Liver (tissue), 9 donors: Measurements from ENCODE around the gene EDEM1. TPM values are rescaled to one million over a fixed set of nuclear protein-coding genes. Genes with fewer than 3 reads are reported as not detected.

Source experiments
- DNase-seq: peaks from one replicate; pipeline ENCODE4 v3.0.0-alpha.2; 2017; ENCODE audit warnings: low spot score
- H3K27ac ChIP-seq, 2 donors: one replicate each; pipeline ENCODE4 v1.7.0; 2013; ENCODE audit warnings: inconsistent platforms in 2 of 2, low read length in 2 of 2, control low read depth in 1 of 2, low read depth in 1 of 2, mild to moderate bottlenecking in 1 of 2
- H3K27me3 ChIP-seq, 4 donors: one replicate each; pipeline versions ENCODE4 v1.6.1 to v1.7.0; 2013; ENCODE audit warnings: low read length in 3 of 4, inconsistent platforms in 1 of 4, mild to moderate bottlenecking in 1 of 4, moderate library complexity in 1 of 4; ENCODE audit not compliant: control insufficient read depth in 4 of 4, insufficient read depth in 4 of 4
- H3K36me3 ChIP-seq, 4 donors: one replicate each; pipeline versions ENCODE4 v1.6.1 to v1.7.0; 2013; ENCODE audit warnings: low read length in 3 of 4, mild to moderate bottlenecking in 3 of 4, low read depth in 1 of 4, moderate library complexity in 1 of 4; ENCODE audit not compliant: control insufficient read depth in 4 of 4, insufficient read depth in 3 of 4
- H3K4me1 ChIP-seq, 4 donors: one replicate each; pipeline versions ENCODE4 v1.6.1 to v1.7.0; 2013; ENCODE audit warnings: low read length in 3 of 4, mild to moderate bottlenecking in 3 of 4, moderate library complexity in 1 of 4; ENCODE audit not compliant: control insufficient read depth in 4 of 4, insufficient read depth in 4 of 4
- H3K4me3 ChIP-seq, 3 donors: one replicate each; pipeline versions ENCODE4 v1.6.1 to v1.7.0; 2013; ENCODE audit warnings: low read length in 3 of 3, control low read depth in 1 of 3, low read depth in 1 of 3, mild to moderate bottlenecking in 1 of 3
- H3K9ac ChIP-seq, 2 donors: one replicate each; pipeline ENCODE4 v1.7.0; 2013; ENCODE audit warnings: low read length in 2 of 2, mild to moderate bottlenecking in 2 of 2, moderate library complexity in 2 of 2, control low read depth in 1 of 2, low read depth in 1 of 2
- H3K9me3 ChIP-seq, 4 donors: one replicate each; pipeline versions ENCODE4 v1.6.1 to v1.7.0; 2013; ENCODE audit warnings: low read length in 3 of 4; ENCODE audit not compliant: control insufficient read depth in 4 of 4
- CTCF ChIP-seq: fragments of 150-350 bp; IDR thresholded peaks from 2 replicates; pipeline ENCODE4 v1.5.1; 2017; ENCODE audit warnings: improper control_type of control experiment, low read depth, low read length; ENCODE audit not compliant: missing input control
- EGR1 ChIP-seq, 2 donors: IDR thresholded peaks; 2 replicates each; pipeline ENCODE4 v1.6.1; 2016 to 2018; ENCODE audit warnings: antibody characterized with exemption in 2 of 2, low read depth in 2 of 2
- FOXA1 ChIP-seq: IDR thresholded peaks from 2 replicates; pipeline ENCODE4 v1.6.1; 2016; ENCODE audit warnings: antibody characterized with exemption
- FOXA2 ChIP-seq: IDR thresholded peaks from 2 replicates; pipeline ENCODE4 v1.6.1; 2016; ENCODE audit warnings: antibody characterized with exemption
- GABPA ChIP-seq, 2 donors: IDR thresholded peaks in 1 of 2; conservative IDR thresholded peaks in 1 of 2; 2 replicates each; pipeline ENCODE4 v1.6.1; 2016; ENCODE audit warnings: antibody characterized with exemption in 2 of 2, mild to moderate bottlenecking in 1 of 2, moderate library complexity in 1 of 2
- HNF4A ChIP-seq, 2 donors: conservative IDR thresholded peaks; 2 replicates each; pipeline ENCODE4 v1.6.1; 2016; ENCODE audit warnings: antibody characterized with exemption in 2 of 2, mild to moderate bottlenecking in 2 of 2
- HNF4G ChIP-seq: IDR thresholded peaks from 2 replicates; pipeline ENCODE4 v1.6.1; 2016; ENCODE audit warnings: antibody characterized with exemption
- JUND ChIP-seq, 2 donors: IDR thresholded peaks; 2 replicates each; pipeline ENCODE4 v1.6.1; 2016; ENCODE audit warnings: antibody characterized with exemption in 2 of 2
- MAX ChIP-seq: IDR thresholded peaks from 2 replicates; pipeline ENCODE4 v1.6.1; 2016; ENCODE audit warnings: antibody characterized with exemption
- NR2F2 ChIP-seq: IDR thresholded peaks from 2 replicates; pipeline ENCODE4 v1.6.1; 2016; ENCODE audit warnings: antibody characterized with exemption
- RAD21 ChIP-seq, 2 donors: IDR thresholded peaks; 2 replicates each; pipeline ENCODE4 v1.6.1; 2016; ENCODE audit warnings: antibody characterized with exemption in 2 of 2, mild to moderate bottlenecking in 2 of 2
- REST ChIP-seq: IDR thresholded peaks from 2 replicates; pipeline ENCODE4 v1.6.1; 2016; ENCODE audit warnings: antibody characterized with exemption, mild to moderate bottlenecking
- RXRA ChIP-seq, 2 donors: IDR thresholded peaks; 2 replicates each; pipeline ENCODE4 v1.6.1; 2017 to 2018; ENCODE audit warnings: antibody characterized with exemption in 2 of 2, mild to moderate bottlenecking in 1 of 2
- SP1 ChIP-seq: IDR thresholded peaks from 2 replicates; pipeline ENCODE4 v1.6.1; 2018; ENCODE audit warnings: antibody characterized with exemption, mild to moderate bottlenecking
- TAF1 ChIP-seq: conservative IDR thresholded peaks from 2 replicates; pipeline ENCODE4 v1.6.1; 2016; ENCODE audit warnings: antibody characterized with exemption, mild to moderate bottlenecking
- YY1 ChIP-seq: IDR thresholded peaks from 2 replicates; pipeline ENCODE4 v1.6.1; 2016; ENCODE audit warnings: antibody characterized with exemption, mild to moderate bottlenecking
- ZBTB33 ChIP-seq: IDR thresholded peaks from 2 replicates; pipeline ENCODE4 v1.6.1; 2016; ENCODE audit warnings: antibody characterized with exemption
- WGBS: extraction: QIAGEN DNeasy Blood & Tissue Kit; methylation state at CpG from one replicate; pipeline ENCODE4 v1.1.7; 2013; 5-methylcytosine and 5-hydroxymethylcytosine counted together
- polyA plus RNA-seq, 2 donors: library from polyadenylated mRNA; stranded (reverse) in 1 of 2; unstranded in 1 of 2; fragments of 200-250 nt in 1 of 2; fragments of >200 nt in 1 of 2; fragmentation: Nextera tagmentation in 1 of 2; extraction: Ambion mirVana in 1 of 2; gene quantifications; one replicate each; pipeline versions ENCODE4 v1.2.1 to v1.2.3, GENCODE V29; 2013 to 2015
- total RNA-seq, 2 donors: library from RNA; depleted of rRNA; stranded (reverse); fragments of >200 nt; gene quantifications; one replicate each; pipeline ENCODE4 v1.2.3, GENCODE V29; 2014
- TF ChIP-seq, protein P1 (sequence below): IDR thresholded peaks from 2 replicates; pipeline ENCODE4 v1.6.1; 2016; ENCODE audit warnings: antibody characterized with exemption
- donor health status: healthy.
- donor health status: healthy.
- donor health status: healthy.
- donor health status: healthy.
- donor health status: healthy.

Gene EDEM1
- total and polyA plus RNA-seq, 4 donors: 20.4 to 97.5 (median 32.9) TPM

DNA sequence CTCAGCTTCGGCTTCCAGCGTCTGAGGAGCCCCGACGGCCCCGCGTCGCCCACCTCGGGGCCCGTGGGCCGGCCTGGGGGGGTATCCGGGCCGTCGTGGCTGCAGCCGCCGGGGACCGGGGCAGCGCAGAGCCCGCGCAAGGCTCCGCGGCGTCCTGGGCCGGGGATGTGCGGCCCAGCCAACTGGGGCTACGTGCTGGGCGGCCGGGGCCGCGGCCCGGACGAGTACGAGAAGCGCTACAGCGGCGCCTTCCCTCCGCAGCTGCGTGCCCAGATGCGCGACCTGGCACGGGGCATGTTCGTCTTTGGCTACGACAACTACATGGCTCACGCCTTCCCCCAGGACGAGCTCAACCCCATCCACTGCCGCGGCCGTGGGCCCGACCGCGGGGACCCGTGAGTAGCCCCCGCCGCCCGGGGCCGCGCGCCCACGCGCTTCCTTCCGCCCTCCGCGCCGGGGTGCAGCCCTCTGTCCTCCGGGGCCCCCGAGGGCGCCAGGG is 462 bp downstream of the EDEM1 start:
- Histone ChIP-seq H3K36me3 (peaks cover 0 to under 1% (median 0%) of the 10 kb centered on the region in 4 donors), H3K4me1 (peaks cover 8 to 35% (median 19%) of the 10 kb centered on the region in 4 donors), H3K9me3 (no peaks in the 10 kb centered on the region), H3K9ac (peak overlapping the region; percentile 97 to 98), H3K27ac (peak overlapping the region; percentile 95 to 99), H3K27me3 (no peaks in the 10 kb centered on the region), H3K4me3 (peak overlapping the region; percentile 89 to 99 (median 98))
- peak; percentile 48 for DNase-seq
- TF ChIP-seq NR2F2 (no peak), HNF4A (conservative IDR thresholded peaks at IDR 0.05) (no peak), EGR1 (IDR thresholded peaks at IDR 0.05; ENCODE audit: low read depth in 2 of 2) (no peak), GABPA (IDR thresholded peaks at IDR 0.05 in 1 of 2, conservative IDR thresholded peaks at IDR 0.05 in 1 of 2) (no peak), CTCF (no peak), HNF4G (no peak), FOXA2 (no peak), FOXA1 (no peak), YY1 (no peak), JUND (IDR thresholded peaks at IDR 0.05) (no peak), SP1 (no peak), ZBTB33 (no peak), MAX (no peak), RAD21 (IDR thresholded peaks at IDR 0.05) (no peak), REST (no peak), TAF1 (no peak), RXRA (IDR thresholded peaks at IDR 0.05) (no peak)
- TF ChIP-seq, protein P1, sequence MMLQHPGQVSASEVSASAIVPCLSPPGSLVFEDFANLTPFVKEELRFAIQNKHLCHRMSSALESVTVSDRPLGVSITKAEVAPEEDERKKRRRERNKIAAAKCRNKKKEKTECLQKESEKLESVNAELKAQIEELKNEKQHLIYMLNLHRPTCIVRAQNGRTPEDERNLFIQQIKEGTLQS: no peak
- WGBS: under 1% methylated on average over 66 of the region's 66 CpGs
